ENCODE data around the gene SERTAD3.

DNA sequence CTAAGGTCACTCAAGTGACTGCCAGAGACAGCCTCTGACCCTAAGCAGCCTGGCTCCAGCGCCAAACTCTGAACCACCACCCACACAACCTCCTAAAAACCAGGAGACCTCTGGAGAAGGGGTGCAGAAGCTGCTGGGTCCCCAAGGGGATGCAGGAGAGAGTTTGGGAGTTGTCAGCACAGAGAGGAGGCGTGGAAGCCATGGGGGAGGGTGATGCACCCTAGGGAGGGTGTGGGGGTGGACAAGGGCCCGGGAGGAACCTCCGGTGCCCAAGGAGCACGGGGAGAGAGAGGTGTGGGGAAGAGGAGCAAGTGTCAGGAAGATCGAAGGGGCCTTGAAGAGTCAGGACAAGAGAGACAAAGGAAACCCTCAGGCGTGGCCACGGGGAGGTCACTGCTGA is 52.0 kb downstream of the SERTAD3 start:
- TF ChIP-seq, protein P1, sequence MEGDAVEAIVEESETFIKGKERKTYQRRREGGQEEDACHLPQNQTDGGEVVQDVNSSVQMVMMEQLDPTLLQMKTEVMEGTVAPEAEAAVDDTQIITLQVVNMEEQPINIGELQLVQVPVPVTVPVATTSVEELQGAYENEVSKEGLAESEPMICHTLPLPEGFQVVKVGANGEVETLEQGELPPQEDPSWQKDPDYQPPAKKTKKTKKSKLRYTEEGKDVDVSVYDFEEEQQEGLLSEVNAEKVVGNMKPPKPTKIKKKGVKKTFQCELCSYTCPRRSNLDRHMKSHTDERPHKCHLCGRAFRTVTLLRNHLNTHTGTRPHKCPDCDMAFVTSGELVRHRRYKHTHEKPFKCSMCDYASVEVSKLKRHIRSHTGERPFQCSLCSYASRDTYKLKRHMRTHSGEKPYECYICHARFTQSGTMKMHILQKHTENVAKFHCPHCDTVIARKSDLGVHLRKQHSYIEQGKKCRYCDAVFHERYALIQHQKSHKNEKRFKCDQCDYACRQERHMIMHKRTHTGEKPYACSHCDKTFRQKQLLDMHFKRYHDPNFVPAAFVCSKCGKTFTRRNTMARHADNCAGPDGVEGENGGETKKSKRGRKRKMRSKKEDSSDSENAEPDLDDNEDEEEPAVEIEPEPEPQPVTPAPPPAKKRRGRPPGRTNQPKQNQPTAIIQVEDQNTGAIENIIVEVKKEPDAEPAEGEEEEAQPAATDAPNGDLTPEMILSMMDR (IDR thresholded peaks at IDR 0.05; ENCODE audit: low read length), result no peak
- no peak for TF ChIP-seq EZH2 (optimal IDR thresholded peaks at IDR 0.05; ENCODE audit: low read depth, low read length)
- no peak for TF ChIP-seq EZH2phosphoT487 (IDR thresholded peaks at IDR 0.05; ENCODE audit: low read length)

Measured in MM.1S (cell line).